Adrenal gland (tissue), 5 donors: Measurements from ENCODE around the gene ABCC2.

Source experiments
- CTCF ChIP-seq, 6 experiments: fragments of 450-650 bp in 4 of 6; fragments of 200-600 bp in 2 of 6; sonication (generic) in 1 of 6; IDR thresholded peaks; 1 replicate in 5 of 6; 2 replicates in 1 of 6; pipeline versions ENCODE4 v1.5.1 to v1.8.0; 2016 to 2021; ENCODE audit warnings: antibody characterized with exemption in 6 of 6, mild to moderate bottlenecking in 2 of 6, moderate library complexity in 1 of 6
- POLR2A ChIP-seq, 2 donors: fragments of 450-650 bp; IDR thresholded peaks; one replicate each; pipeline ENCODE4 v1.6.1; 2017; ENCODE audit warnings: antibody characterized with exemption in 2 of 2, mild to moderate bottlenecking in 2 of 2, moderate library complexity in 1 of 2
- donor health status: DM: no; HTN: no; CAD: no.

GRCh38 chr10:99806091-99806490 is 23.7 kb downstream of the ABCC2 start:
- TF ChIP-seq CTCF (IDR thresholded peaks at IDR 0.05) (no peak), POLR2A (IDR thresholded peaks at IDR 0.05) (no peak)
